ENCODE results near the gene CALB2.

DNA sequence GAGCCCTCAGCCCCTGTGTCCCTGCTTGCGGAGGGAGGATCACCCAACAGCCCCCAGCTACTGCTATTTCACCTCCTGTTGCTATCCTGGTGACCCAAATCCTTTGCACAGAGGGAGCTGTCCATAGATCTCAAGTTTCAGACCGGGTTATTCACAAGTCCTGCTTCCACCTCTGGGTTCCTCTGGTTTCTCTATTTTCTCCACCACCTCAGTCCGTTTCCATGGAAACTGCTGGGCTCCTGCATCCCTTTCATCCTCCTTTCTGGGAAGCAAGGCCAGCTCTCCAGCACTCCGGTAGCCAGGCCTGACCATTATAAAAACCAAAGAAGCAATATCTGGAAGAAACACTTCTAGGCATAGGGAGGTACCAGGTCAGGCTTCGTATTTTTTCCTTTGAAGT lies 4.8 kb upstream of the CALB2 start:
- TF ChIP-seq, protein P1, sequence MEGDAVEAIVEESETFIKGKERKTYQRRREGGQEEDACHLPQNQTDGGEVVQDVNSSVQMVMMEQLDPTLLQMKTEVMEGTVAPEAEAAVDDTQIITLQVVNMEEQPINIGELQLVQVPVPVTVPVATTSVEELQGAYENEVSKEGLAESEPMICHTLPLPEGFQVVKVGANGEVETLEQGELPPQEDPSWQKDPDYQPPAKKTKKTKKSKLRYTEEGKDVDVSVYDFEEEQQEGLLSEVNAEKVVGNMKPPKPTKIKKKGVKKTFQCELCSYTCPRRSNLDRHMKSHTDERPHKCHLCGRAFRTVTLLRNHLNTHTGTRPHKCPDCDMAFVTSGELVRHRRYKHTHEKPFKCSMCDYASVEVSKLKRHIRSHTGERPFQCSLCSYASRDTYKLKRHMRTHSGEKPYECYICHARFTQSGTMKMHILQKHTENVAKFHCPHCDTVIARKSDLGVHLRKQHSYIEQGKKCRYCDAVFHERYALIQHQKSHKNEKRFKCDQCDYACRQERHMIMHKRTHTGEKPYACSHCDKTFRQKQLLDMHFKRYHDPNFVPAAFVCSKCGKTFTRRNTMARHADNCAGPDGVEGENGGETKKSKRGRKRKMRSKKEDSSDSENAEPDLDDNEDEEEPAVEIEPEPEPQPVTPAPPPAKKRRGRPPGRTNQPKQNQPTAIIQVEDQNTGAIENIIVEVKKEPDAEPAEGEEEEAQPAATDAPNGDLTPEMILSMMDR (IDR thresholded peaks at IDR 0.05 in 4 of 5, conservative IDR thresholded peaks at IDR 0.05 in 1 of 5): no peak
- no peak for TF ChIP-seq POLR2A (IDR thresholded peaks at IDR 0.05)

Data from gastrocnemius medialis (tissue), 4 donors.